ENCODE measurements around the gene CAPZA1.

The CAPZA1 gene

DNA sequence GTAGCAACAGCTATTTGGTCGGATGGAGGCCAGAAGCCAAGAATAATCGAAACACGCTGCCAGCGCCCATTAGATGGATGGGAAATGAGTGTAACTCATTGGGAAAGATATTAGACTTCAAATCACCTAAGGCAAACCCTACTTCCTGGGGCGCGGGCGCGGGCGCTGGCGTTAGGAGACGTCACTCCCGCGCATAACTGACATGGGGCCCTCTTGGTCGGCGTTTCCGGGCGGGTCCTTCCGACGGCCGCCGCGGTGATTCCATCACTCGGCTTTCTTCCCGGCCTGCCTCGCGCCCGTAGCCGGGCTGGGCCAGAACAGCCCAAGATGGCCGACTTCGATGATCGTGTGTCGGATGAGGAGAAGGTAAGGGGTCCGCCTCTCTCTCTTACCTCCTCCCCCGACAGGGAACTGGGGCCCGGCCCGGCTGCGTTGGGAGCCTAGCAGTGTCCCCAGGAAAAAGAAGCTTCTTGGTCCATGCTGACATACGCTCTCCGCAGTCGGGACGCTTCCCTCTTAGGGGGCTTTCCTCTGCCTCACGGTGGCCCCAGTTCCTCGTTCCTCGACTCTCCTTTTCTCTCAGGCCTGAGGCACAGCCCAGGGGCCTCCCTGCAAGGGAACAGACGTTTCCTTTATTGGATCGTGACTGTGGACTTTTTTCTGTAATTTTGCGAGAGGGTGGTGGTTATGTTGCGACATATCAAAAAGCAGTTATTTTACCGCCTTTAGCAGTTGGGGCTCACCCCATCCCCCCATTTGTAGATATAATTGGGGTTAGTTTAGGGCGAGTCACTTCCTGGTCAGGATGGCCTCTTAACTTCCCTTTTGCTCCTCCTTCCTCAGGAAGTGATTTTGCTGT, at the start of gene CAPZA1:
TSS of gene CAPZA1 (plus strand) at position 315 of the 859 bp plus-strand sequence. CDS start at position 328, 13 bp downstream.
- Mint-ChIP-seq H3K9me3 (no peaks in the 10 kb centered on the region), H3K4me3 (peak within 1 kb of the TSS; percentile 95), H3K36me3 (peaks cover 30% of the 10 kb centered on the region), H3K27ac (peak within 1 kb of the TSS; percentile 100), H3K27me3 (no peaks in the 10 kb centered on the region), H3K4me1 (peaks cover 45% of the 10 kb centered on the region)
- peak; percentile 94 for DNase-seq
- CTCF ChIA-PET = interaction anchor here (1.2 kb wide), 1 partner anchor 88 kb away, joined by 3 read pairs; no protein-coding TSS in a partner anchor

GRCh38 chr1:112575154-112575804, 44.4 kb upstream of the CAPZA1 start:
- no peaks in the 10 kb centered on the region for H3K4me1 Mint-ChIP-seq
- H3K27me3 Mint-ChIP-seq = no peaks in the 10 kb centered on the region
- CTCF ChIA-PET = no interaction called here
- H3K9me3 Mint-ChIP-seq = no peaks in the 10 kb centered on the region
- H3K27ac Mint-ChIP-seq = no peak overlapping the region
- no peak overlapping the region for H3K4me3 Mint-ChIP-seq
- H3K36me3 Mint-ChIP-seq = peaks cover 17% of the 10 kb centered on the region
- DNase-seq = no peak

GRCh38 chr1:112576240-112576639, 43.4 kb upstream of the CAPZA1 start:
- Mint-ChIP-seq H3K27ac (no peak overlapping the region), H3K36me3 (peaks cover 17% of the 10 kb centered on the region), H3K9me3 (no peaks in the 10 kb centered on the region), H3K4me3 (no peak overlapping the region), H3K4me1 (no peaks in the 10 kb centered on the region), H3K27me3 (no peaks in the 10 kb centered on the region)
- CTCF ChIA-PET = no interaction called here
- no peak for DNase-seq

DNA sequence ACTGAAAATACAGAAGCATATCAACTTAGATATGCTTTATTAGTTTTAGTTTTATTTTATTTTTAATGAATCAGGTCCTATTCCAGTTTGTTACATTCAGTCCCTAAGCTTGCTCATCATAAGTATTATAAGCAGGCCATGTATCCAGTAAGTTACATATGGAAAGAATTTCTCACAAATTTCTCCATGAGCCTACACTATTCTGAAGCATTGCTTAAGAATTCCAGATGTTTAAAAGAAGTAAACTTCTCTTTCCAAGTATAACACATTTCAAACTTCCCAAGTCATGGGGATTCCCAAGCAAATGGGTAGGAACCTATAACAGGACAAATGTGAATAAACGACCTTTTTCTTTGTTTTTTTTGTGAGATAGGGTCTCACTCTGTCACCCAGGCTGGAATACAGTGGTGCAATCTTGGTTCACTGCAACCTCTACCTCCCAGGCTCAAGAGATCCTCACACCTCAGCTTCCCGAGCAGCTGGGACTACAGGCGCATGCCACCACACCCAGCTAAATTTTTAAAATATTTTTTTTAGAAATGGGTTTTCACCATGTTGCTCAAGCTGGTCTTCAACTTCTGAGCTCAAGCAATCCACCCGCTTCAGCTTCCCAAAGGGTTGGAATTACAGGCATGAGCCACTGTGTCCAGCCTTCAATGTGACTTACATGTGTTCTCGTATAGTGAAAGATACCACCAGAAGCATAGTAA, 39.7 kb upstream of the CAPZA1 start:
- DNase-seq = no peak
- CTCF ChIA-PET = no interaction called here
- no peaks in the 10 kb centered on the region for H3K9me3 Mint-ChIP-seq

GRCh38 chr1:112581586-112582192, 37.9 kb upstream of the CAPZA1 start:
- Mint-ChIP-seq H3K27me3 (no peaks in the 10 kb centered on the region), H3K36me3 (peaks cover 7% of the 10 kb centered on the region), H3K4me1 (no peaks in the 10 kb centered on the region), H3K9me3 (no peaks in the 10 kb centered on the region), H3K4me3 (no peak overlapping the region), H3K27ac (no peak overlapping the region)
- DNase-seq = no peak
- CTCF ChIA-PET = interaction anchor here (1.2 kb wide), 1 partner anchor 93 kb away, joined by 3 read pairs; the partner anchor contains the start of gene MOV10

More for the DNA sequence above, 39.7 kb upstream of the CAPZA1 start:
- Mint-ChIP-seq H3K4me1 (no peaks in the 10 kb centered on the region), H3K27ac (no peak overlapping the region), H3K4me3 (no peak overlapping the region), H3K36me3 (peaks cover 14% of the 10 kb centered on the region), H3K27me3 (no peaks in the 10 kb centered on the region)

DNA sequence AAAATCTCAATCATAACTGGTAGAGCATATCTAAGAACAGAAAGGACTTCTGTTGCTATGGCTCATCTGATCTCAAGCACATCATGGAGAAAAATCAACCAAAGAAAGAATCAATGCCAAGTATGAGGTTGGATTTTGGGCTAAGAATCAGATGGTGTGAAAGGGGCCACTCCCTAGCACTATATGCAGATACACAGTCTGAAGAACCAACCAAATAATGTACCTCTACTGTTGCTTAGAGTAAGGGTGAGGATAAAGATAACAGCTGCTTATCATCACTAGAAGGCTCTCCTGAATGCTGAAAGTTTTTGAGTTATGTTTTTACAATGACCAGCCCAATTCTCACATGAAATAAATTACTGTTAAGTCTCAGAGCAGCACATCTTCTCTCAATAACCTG, 36.3 kb upstream of the CAPZA1 start:
- Mint-ChIP-seq H3K4me1 (no peaks in the 10 kb centered on the region), H3K4me3 (no peak overlapping the region), H3K27me3 (no peaks in the 10 kb centered on the region), H3K27ac (no peak overlapping the region), H3K36me3 (no peaks in the 10 kb centered on the region), H3K9me3 (no peaks in the 10 kb centered on the region)
- CTCF ChIA-PET = interaction anchor here (0.6 kb wide), 1 partner anchor 367 kb away, joined by 3 read pairs; no protein-coding TSS in a partner anchor
- DNase-seq = no peak

- Mint-ChIP-seq H3K4me3 (no peak overlapping the region), H3K27ac (no peak overlapping the region), H3K27me3 (no peaks in the 10 kb centered on the region), H3K36me3 (peaks cover 9% of the 10 kb centered on the region), H3K4me1 (no peaks in the 10 kb centered on the region), H3K9me3 (no peaks in the 10 kb centered on the region)
- CTCF ChIA-PET = no interaction called here
- no peak for DNase-seq
Measured at GRCh38 chr1:112589766-112590165, 29.9 kb upstream of the CAPZA1 start.

DNA sequence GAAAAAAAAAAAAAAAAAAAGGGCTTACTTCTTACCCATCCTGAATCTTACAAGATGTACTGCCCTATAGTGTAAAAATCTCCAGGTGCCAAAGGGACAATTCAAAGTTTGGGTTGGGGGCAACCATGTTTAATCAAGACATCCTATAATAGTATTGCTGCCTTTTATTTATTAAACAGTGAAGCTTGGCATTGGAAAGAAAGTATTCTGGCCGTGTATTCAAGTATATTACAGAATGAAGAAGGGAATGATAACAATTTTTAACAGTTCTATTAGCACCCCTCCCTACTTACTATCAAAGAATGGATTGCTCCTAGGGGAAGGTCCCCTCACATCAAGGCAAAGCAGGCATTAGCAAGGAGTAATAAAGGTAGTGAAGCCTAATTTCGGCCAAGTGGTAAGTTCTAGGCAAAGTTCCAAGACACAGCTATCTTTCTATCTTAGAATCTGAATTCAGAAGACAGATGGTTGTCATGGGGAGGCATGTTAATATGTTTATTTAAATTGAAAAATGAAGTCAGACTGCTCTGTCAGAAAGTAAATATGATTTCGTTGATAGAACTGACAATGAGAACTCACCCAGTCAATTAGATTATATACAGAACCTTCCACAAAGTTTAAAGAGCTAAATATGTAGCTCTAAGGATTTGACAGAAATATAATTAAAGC, 25.3 kb upstream of the CAPZA1 start:
- Mint-ChIP-seq H3K4me3 (no peak overlapping the region), H3K36me3 (peaks cover 10% of the 10 kb centered on the region), H3K27me3 (no peaks in the 10 kb centered on the region), H3K9me3 (no peaks in the 10 kb centered on the region), H3K27ac (no peak overlapping the region), H3K4me1 (no peaks in the 10 kb centered on the region)
- CTCF ChIA-PET = no interaction called here
- no peak for DNase-seq

DNA sequence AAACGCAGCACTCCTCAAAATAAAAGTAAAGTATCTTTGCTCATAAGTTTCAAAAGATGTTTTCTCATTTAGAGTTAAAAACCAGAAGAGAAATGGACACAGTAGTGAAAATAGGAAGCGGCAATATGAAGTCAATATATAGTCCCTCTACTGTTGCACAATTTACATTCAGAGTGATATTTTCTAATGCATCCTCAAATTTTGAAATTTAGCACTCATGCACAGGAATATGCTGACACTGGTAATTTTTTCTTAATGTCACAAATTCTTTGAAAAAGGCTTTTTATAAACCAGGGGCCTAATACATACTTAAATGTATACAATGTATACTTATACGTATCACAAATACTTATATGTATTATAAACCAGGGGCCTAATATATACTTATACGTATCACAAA, 20.2 kb upstream of the CAPZA1 start:
- H3K4me3 Mint-ChIP-seq = no peak overlapping the region
- CTCF ChIA-PET = no interaction called here
- H3K27me3 Mint-ChIP-seq = no peaks in the 10 kb centered on the region
- no peaks in the 10 kb centered on the region for H3K4me1 Mint-ChIP-seq
- no peaks in the 10 kb centered on the region for H3K9me3 Mint-ChIP-seq
- peaks cover 13% of the 10 kb centered on the region for H3K36me3 Mint-ChIP-seq
- H3K27ac Mint-ChIP-seq = no peak overlapping the region
- DNase-seq = no peak

- H3K27me3 Mint-ChIP-seq = no peaks in the 10 kb centered on the region
- H3K4me3 Mint-ChIP-seq = no peak overlapping the region
- peaks cover 7% of the 10 kb centered on the region for H3K4me1 Mint-ChIP-seq
- peaks cover 28% of the 10 kb centered on the region for H3K36me3 Mint-ChIP-seq
- DNase-seq = no peak
- CTCF ChIA-PET = interaction anchor here (0.7 to 1.1 kb wide), 2 partner anchors 11 to 212 kb away, joined by 3 read pairs; no protein-coding TSS in a partner anchor
- H3K27ac Mint-ChIP-seq = no peak overlapping the region
- H3K9me3 Mint-ChIP-seq = no peaks in the 10 kb centered on the region
Measured at GRCh38 chr1:112603012-112603411, 16.6 kb upstream of the CAPZA1 start.

GRCh38 chr1:112603541-112603940, 16.1 kb upstream of the CAPZA1 start:
- CTCF ChIA-PET = interaction anchor here (1.1 kb wide), 1 partner anchor 213 kb away, joined by 3 read pairs; no protein-coding TSS in a partner anchor
- Mint-ChIP-seq H3K4me1 (peaks cover 7% of the 10 kb centered on the region), H3K4me3 (no peak overlapping the region), H3K27me3 (no peaks in the 10 kb centered on the region), H3K27ac (no peak overlapping the region), H3K36me3 (peaks cover 32% of the 10 kb centered on the region), H3K9me3 (no peaks in the 10 kb centered on the region)
- DNase-seq = no peak

DNA sequence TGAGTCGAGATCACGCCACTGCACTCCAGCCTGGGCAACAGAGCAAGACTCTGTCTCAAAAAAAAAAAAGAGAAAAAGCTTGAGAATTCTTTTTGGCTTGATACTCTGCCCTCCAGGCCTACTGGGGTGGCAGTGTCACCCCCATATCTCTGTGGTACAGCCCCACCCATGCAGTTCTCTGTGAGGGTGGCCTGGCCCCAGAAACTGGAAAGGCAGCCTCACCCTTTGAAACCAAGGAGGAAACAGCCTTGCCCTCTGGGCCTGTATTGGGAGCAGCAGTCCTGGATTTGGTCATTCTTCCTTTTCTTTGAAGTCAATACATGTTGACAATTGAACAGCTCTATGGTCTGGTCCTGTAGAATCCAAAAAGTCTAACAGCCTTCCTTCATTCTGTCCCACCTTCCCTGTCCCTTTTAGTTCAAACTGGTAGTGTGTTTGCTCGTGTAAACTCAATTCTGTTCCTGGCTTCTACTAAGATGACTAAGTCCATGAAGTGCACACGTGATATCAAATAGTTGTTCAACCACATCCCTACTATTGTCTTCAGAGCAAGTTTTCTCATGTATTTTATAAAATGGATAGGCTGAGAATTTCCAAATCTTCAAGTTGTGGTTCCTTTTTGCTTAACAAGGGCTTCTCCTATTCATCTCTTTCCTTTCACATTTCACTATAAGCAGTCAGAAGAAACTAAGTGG, 13.9 kb upstream of the CAPZA1 start:
- Mint-ChIP-seq H3K4me3 (no peak overlapping the region), H3K9me3 (no peaks in the 10 kb centered on the region), H3K27ac (no peak overlapping the region), H3K27me3 (no peaks in the 10 kb centered on the region), H3K4me1 (peaks cover 8% of the 10 kb centered on the region), H3K36me3 (peaks cover 40% of the 10 kb centered on the region)
- no peak for DNase-seq
- CTCF ChIA-PET = interaction anchor here (1.2 kb wide), 1 partner anchor 247 kb away, joined by 3 read pairs; no protein-coding TSS in a partner anchor

- Mint-ChIP-seq H3K9me3 (no peaks in the 10 kb centered on the region), H3K4me3 (no peak overlapping the region), H3K36me3 (peaks cover 22% of the 10 kb centered on the region), H3K27ac (no peak overlapping the region), H3K27me3 (no peaks in the 10 kb centered on the region), H3K4me1 (peaks cover 21% of the 10 kb centered on the region)
- CTCF ChIA-PET = interaction anchor here (0.7 to 3.6 kb wide), 11 partner anchors 12 to 315 kb away, joined by 3 to 40 read pairs (median 4); partner anchors contain the start of gene PPM1J
- DNase-seq = peak; percentile 38
Measured at GRCh38 chr1:112614460-112615065, 5.1 kb upstream of the CAPZA1 start.
